Endothelial cell of umbilical vein (primary cell): ENCODE results near the gene SASH3. TPM values are rescaled to one million over a fixed set of nuclear protein-coding genes. Genes with fewer than 3 reads are reported as not detected.

ENCODE experiments used
- BruUV-seq: library from RNA; stranded (reverse); fragments of 400-500 nt; replicated peaks from 2 replicates; lab custom pipeline; 2021; lab: Mats Ljungman, UMichigan
- CTCF ChIA-PET: fragments of 300-600, 350-600 bp; sonication (Branson Sonifier 250); formaldehyde crosslinking; loops from one replicate; lab custom pipeline; 2021; ENCODE audit warnings: antibody characterized with exemption, inconsistent platforms; lab: Charles Lee
- POLR2A ChIA-PET: fragments of 300-600, 350-600 bp; sonication (Branson Sonifier 250); formaldehyde crosslinking; loops from one replicate; lab custom pipeline; 2021; ENCODE audit warnings: antibody characterized with exemption, inconsistent platforms; lab: Charles Lee
- DNase-seq: peaks from one replicate; pipeline ENCODE4 v3.0.0-alpha.2; 2011; ENCODE audit warnings: low read depth, low spot score
- FAIRE-seq: peaks from 2 replicates; lab custom pipeline; 2011; peaks lifted over from hg19 to GRCh38; lab: Jason Lieb, UNC
- H2AFZ ChIP-seq: 2 replicates; pipeline ENCODE4 v1.6.0; 2012; ENCODE audit warnings: low read depth, low read length, control low read depth, inconsistent platforms
- H3K27ac ChIP-seq: 2 replicates; pipeline ENCODE4 v1.5.1; 2011; ENCODE audit warnings: low read depth, mild to moderate bottlenecking, control low read depth, low read length, moderate library complexity; ENCODE audit not compliant: insufficient read depth
- H3K27me3 ChIP-seq, 2 experiments: 2 replicates each; pipeline versions ENCODE4 v1.6.0 to v1.6.1; 2011; ENCODE audit warnings: low read length in 2 of 2, mixed read lengths in 1 of 2; ENCODE audit not compliant: control insufficient read depth in 2 of 2, insufficient read depth in 2 of 2
- H3K36me3 ChIP-seq, 2 experiments: 2 replicates in 1 of 2; 3 replicates in 1 of 2; pipeline ENCODE4 v1.5.1; 2011; ENCODE audit warnings: low read length in 2 of 2, mild to moderate bottlenecking in 1 of 2, moderate library complexity in 1 of 2; ENCODE audit not compliant: control insufficient read depth in 2 of 2, insufficient read depth in 2 of 2; ENCODE audit errors: extremely low read depth in 1 of 2
- H3K4me1 ChIP-seq: 3 replicates; pipeline ENCODE4 v1.5.1; 2011; ENCODE audit warnings: mild to moderate bottlenecking, low read length; ENCODE audit not compliant: control insufficient read depth, insufficient read depth; ENCODE audit errors: extremely low read depth
- H3K4me2 ChIP-seq: 2 replicates; pipeline ENCODE4 v1.6.1; 2011; ENCODE audit warnings: low read length, control low read depth, mixed read lengths; ENCODE audit not compliant: insufficient read depth
- H3K4me3 ChIP-seq, 3 experiments: fragments of 200-600 bp in 1 of 3; sonication (generic), shearing (Covaris generic) in 1 of 3; replicated peaks in 1 of 3; 2 replicates each; pipeline ENCODE4 v1.5.1; 2011 to 2016; ENCODE audit warnings: control low read depth in 3 of 3, low read length in 3 of 3, mild to moderate bottlenecking in 2 of 3, inconsistent platforms in 1 of 3, low read depth in 1 of 3, moderate library complexity in 1 of 3; ENCODE audit not compliant: insufficient read depth in 1 of 3
- H3K79me2 ChIP-seq: 2 replicates; pipeline ENCODE4 v1.6.0; 2012; ENCODE audit warnings: low read length, inconsistent platforms; ENCODE audit not compliant: control insufficient read depth, insufficient read depth
- H3K9ac ChIP-seq: replicated peaks from 2 replicates; pipeline ENCODE3; 2011; ENCODE audit warnings: low read length, control low read depth; ENCODE audit not compliant: insufficient read depth; ENCODE audit errors: extremely low read depth
- H3K9me1 ChIP-seq: replicated peaks from 3 replicates; pipeline ENCODE4 v1.6.0; 2011; ENCODE audit warnings: mild to moderate bottlenecking, low read length; ENCODE audit not compliant: control insufficient read depth, insufficient read depth; ENCODE audit errors: extremely low read depth
- H3K9me3 ChIP-seq: replicated peaks from 2 replicates; pipeline ENCODE4 v1.5.1; 2012; ENCODE audit warnings: low read length, inconsistent platforms; ENCODE audit not compliant: control insufficient read depth, insufficient read depth
- H4K20me1 ChIP-seq: replicated peaks from 2 replicates; pipeline ENCODE3; 2011; ENCODE audit warnings: mild to moderate bottlenecking, low read length; ENCODE audit not compliant: control insufficient read depth, insufficient read depth; ENCODE audit errors: extremely low read depth
- CTCF ChIP-seq, 2 donors: IDR thresholded peaks; 1 replicate in 1 of 2; 2 replicates in 1 of 2; pipeline ENCODE4 v1.5.1; 2011; ENCODE audit warnings: low read length in 2 of 2, mild to moderate bottlenecking in 2 of 2, moderate library complexity in 2 of 2, control low read depth in 1 of 2, inconsistent platforms in 1 of 2, low read depth in 1 of 2; ENCODE audit not compliant: insufficient read depth in 1 of 2; ENCODE audit errors: extremely low read depth in 1 of 2
- EZH2 ChIP-seq: IDR thresholded peaks from 2 replicates; pipeline ENCODE4 v1.6.1; 2012; ENCODE audit warnings: borderline replicate concordance, low read depth, mild to moderate bottlenecking, moderate library complexity, low read length, inconsistent platforms; ENCODE audit not compliant: severe bottlenecking
- FOS ChIP-seq: IDR thresholded peaks from 2 replicates; pipeline ENCODE4 v1.6.1; 2011; ENCODE audit warnings: mild to moderate bottlenecking, low read length, moderate library complexity, borderline replicate concordance; ENCODE audit not compliant: insufficient read depth
- GATA2 ChIP-seq: IDR thresholded peaks from 2 replicates; pipeline ENCODE4 v1.7.0; 2011; ENCODE audit warnings: low read depth, mild to moderate bottlenecking, moderate library complexity, mixed read lengths, low read length; ENCODE audit not compliant: insufficient read length, insufficient read depth
- JUN ChIP-seq: IDR thresholded peaks from 2 replicates; pipeline ENCODE4 v1.6.1; 2011; ENCODE audit warnings: borderline replicate concordance, low read depth; ENCODE audit not compliant: insufficient read length, insufficient read depth
- MAX ChIP-seq: IDR thresholded peaks from 2 replicates; pipeline ENCODE4 v1.6.1; 2011; ENCODE audit not compliant: insufficient read depth, insufficient read length
- MYC ChIP-seq: IDR thresholded peaks from one replicate; pipeline ENCODE4 v1.6.1; 2011; ENCODE audit warnings: mild to moderate bottlenecking, low read depth, low read length
- POLR2A ChIP-seq: IDR thresholded peaks from 2 replicates; pipeline ENCODE4 v1.6.1; 2012; ENCODE audit warnings: low read depth, mild to moderate bottlenecking, control low read depth, low read length
- POLR2AphosphoS5 ChIP-seq: IDR thresholded peaks from 2 replicates; pipeline ENCODE4 v1.6.1; 2012; ENCODE audit warnings: low read depth, mild to moderate bottlenecking, control low read depth, low read length, moderate library complexity; ENCODE audit not compliant: insufficient read depth
- dilution Hi-C: fragments of 300-500 bp; cut with MboI; formaldehyde crosslinking; loops from one replicate; pipeline ENCODE4 v1.15.0; 2019; ENCODE audit warnings: low sequenced_read_pairs; ENCODE audit not compliant: extremely low pct_ligation_motif_present
- intact Hi-C: fragments of 100-400 bp; cut with micrococcal nuclease; formaldehyde crosslinking; loops from one replicate; pipeline ENCODE4 v1.10.0; 2022
- polyA plus RNA-seq, 4 experiments: library from polyadenylated mRNA; depleted of rRNA in 3 of 4; stranded (reverse) in 3 of 4; unstranded in 1 of 4; fragments of >200 nt; gene quantifications; 2 replicates each; pipeline versions ENCODE4 v1.2.1 to v1.2.3, GENCODE V29; 2011 to 2012; ENCODE audit warnings: missing spikeins in 1 of 4
- small RNA-seq: library from RNA; depleted of rRNA; stranded (forward); fragments of <200 nt; gene quantifications from one replicate; pipeline ENCODE3, GENCODE V24; 2012; ENCODE audit warnings: low replicate concordance, low read depth; ENCODE audit not compliant: insufficient read depth, insufficient read length
- total RNA-seq: library from RNA; stranded (reverse); gene quantifications from 2 replicates; pipeline ENCODE4 v1.2.3, GENCODE V29; 2021

SASH3 gene
- total and polyA plus RNA-seq, 2 donors (not counting 3 experiments of a cell fraction or from before 2014, with no cell fraction given): not detected

GRCh38 chrX:129843459-129844306 is 63.9 kb downstream of the SASH3 start, which contains the start of gene ZDHHC9:
Gene ZDHHC9, minus strand, starts transcription at chrX:129843886. Its CDS starts 1,941 bp downstream, at chrX:129841945.
- Histone ChIP-seq H3K9me1 (no peaks in the 10 kb centered on the region), H3K27me3 (peaks cover 3 to 6% of the 10 kb centered on the region in 2 experiments), H2AFZ (peak within 1 kb of the TSS; percentile 86), H3K9ac (peak within 1 kb of the TSS; percentile 73), H3K4me3 (peak within 1 kb of the TSS; percentile 64 to 90 (median 69)), H3K4me1 (peaks cover 4% of the 10 kb centered on the region), H3K36me3 (no peaks in the 10 kb centered on the region), H3K4me2 (peak within 1 kb of the TSS; percentile 45), H3K27ac (peak within 1 kb of the TSS; percentile 59), H4K20me1 (no peaks in the 10 kb centered on the region), H3K9me3 (no peaks in the 10 kb centered on the region), H3K79me2 (peaks cover 18% of the 10 kb centered on the region)
- intact Hi-C loops (loop anchor here (2.0 to 5.0 kb wide), 3 partner anchors 61 to 236 kb away; no protein-coding TSS in a partner anchor), dilution Hi-C loops (no loop called here)
- FAIRE-seq (peak; percentile 97), DNase-seq (peak; percentile 88)
- POLR2A ChIA-PET: interaction anchor here (0.7 to 0.8 kb wide), 2 partner anchors 221 to 376 kb away, joined by 4 to 12 read pairs; no protein-coding TSS in a partner anchor
- CTCF ChIA-PET: interaction anchor here (0.6 kb wide), 1 partner anchor 60 kb away, joined by 4 read pairs; no protein-coding TSS in a partner anchor
- BruUV-seq: no TSS peak
- TF ChIP-seq CTCF (IDR thresholded peaks at IDR 0.05; ENCODE audit: extremely low read depth in 1 of 2, insufficient read depth in 1 of 2, low read depth in 1 of 2, low read length in 2 of 2) (no peak), GATA2 (no peak), POLR2A (peak; percentile 28), JUN (no peak), EZH2 (no peak), MYC (no peak), MAX (peak; percentile 25), FOS (no peak), POLR2AphosphoS5 (peak; percentile 18)

Small RNA genes within 50 kb of the gene (small RNA-seq; reads per million reads assigned to genes)
- not detected for gene RF00017

Other genes with a start within 250 kb of the SASH3 start
- 19.7 and 20.9 TPM in 2 replicates for gene OCRL, start 239.7 kb upstream of the SASH3 start, total RNA-seq
- gene OCRL, start 239.7 kb upstream of the SASH3 start, polyA plus RNA-seq: 14.2 and 14.6 TPM in 2 replicates
- 465 and 466 TPM in 2 replicates for gene APLN, start 125.0 kb upstream of the SASH3 start, total RNA-seq
- 230 and 273 TPM in 2 replicates for gene APLN, start 125.0 kb upstream of the SASH3 start, polyA plus RNA-seq
- not detected in 2 replicates for gene XPNPEP2, start 41.0 kb upstream of the SASH3 start, total RNA-seq
- gene XPNPEP2, start 41.0 kb upstream of the SASH3 start, polyA plus RNA-seq: 0.03 and 0.04 TPM in 2 replicates
- 33.6 and 38.2 TPM in 2 replicates for gene ZDHHC9, start 63.9 kb downstream of the SASH3 start, total RNA-seq
- gene ZDHHC9, start 63.9 kb downstream of the SASH3 start, polyA plus RNA-seq: 24.6 and 27.4 TPM in 2 replicates
- gene UTP14A, start 126.2 kb downstream of the SASH3 start, total RNA-seq: 23.5 and 27.7 TPM in 2 replicates
- 4.7 and 6.5 TPM in 2 replicates for gene UTP14A, start 126.2 kb downstream of the SASH3 start, polyA plus RNA-seq
- 13.1 and 16.7 TPM in 2 replicates for gene BCORL1, start 202.7 kb downstream of the SASH3 start, total RNA-seq
- 1.8 TPM in 2 replicates for gene BCORL1, start 202.7 kb downstream of the SASH3 start, polyA plus RNA-seq